ENCODE data around the gene CAMTA2. TPM values are rescaled to one million over a fixed set of nuclear protein-coding genes. Genes with fewer than 3 reads are reported as not detected.

Gene CAMTA2
- total RNA-seq, 1 donor from 2014 or later, result 0.34 TPM

DNA sequence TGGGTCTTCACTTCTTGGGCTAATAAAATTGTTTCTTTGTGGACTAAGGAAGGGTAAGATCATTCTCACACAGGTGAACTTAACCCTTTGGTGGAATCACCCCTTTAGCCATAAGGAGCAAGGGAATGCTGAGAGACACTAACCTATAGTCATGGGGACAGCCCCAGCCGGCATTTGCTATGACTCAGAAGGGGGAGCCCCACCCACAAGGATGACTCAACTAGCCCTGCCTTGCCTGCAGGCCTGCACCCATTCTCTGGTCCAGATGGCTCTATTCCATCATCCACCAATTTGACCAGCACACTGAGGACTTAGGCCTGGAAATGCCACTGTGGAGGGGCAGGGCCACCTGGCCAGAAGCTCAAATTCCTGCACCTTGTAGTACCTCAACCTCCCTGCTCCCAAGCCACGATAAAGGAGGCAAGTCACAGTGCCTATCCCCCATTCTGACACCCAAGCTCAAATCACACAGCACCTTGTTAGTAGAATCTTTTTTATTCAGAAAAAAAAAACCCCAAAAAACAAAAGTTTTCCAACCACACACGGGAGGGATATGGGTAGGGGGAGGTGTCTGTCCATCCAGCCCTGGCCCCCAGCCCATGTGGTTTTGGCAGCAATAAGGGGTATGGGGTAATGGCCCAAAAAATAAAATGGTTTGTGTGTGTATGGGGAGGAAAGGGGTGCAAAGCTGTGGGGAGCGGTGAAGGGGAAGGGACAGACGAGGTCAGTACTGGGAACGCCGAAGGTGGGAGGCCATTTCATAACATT is 42.1 kb downstream of the CAMTA2 start:
- Mint-ChIP-seq H3K4me3 (peak overlapping the region; percentile 93), H3K27ac (no peak overlapping the region), H3K36me3 (peaks cover 27% of the 10 kb centered on the region), H3K27me3 (ENCODE audit: insufficient read depth, low read depth) (peaks cover 13% of the 10 kb centered on the region), H3K9me3 (no peaks in the 10 kb centered on the region), H3K4me1 (peaks cover 35% of the 10 kb centered on the region)
- Histone ChIP-seq H3K9me3 (ENCODE audit: low read depth) (no peaks in the 10 kb centered on the region), H3K36me3 (no peaks in the 10 kb centered on the region), H3K27ac (no peak overlapping the region), H3K4me2 (no peak overlapping the region), H3K9ac (no peak overlapping the region), H4K20me1 (ENCODE audit: low read depth) (peaks cover 58% of the 10 kb centered on the region), H3K4me1 (peaks cover 17% of the 10 kb centered on the region), H3F3A (ENCODE audit: low read depth) (peaks cover 89% of the 10 kb centered on the region), H3K4me3 (no peak overlapping the region), H3K27me3 (no peaks in the 10 kb centered on the region), H3K79me2 (ENCODE audit: low read depth) (peaks cover 78% of the 10 kb centered on the region), H2AFZ (replicated peaks) (no peak overlapping the region)
- TF ChIP-seq, protein P1, sequence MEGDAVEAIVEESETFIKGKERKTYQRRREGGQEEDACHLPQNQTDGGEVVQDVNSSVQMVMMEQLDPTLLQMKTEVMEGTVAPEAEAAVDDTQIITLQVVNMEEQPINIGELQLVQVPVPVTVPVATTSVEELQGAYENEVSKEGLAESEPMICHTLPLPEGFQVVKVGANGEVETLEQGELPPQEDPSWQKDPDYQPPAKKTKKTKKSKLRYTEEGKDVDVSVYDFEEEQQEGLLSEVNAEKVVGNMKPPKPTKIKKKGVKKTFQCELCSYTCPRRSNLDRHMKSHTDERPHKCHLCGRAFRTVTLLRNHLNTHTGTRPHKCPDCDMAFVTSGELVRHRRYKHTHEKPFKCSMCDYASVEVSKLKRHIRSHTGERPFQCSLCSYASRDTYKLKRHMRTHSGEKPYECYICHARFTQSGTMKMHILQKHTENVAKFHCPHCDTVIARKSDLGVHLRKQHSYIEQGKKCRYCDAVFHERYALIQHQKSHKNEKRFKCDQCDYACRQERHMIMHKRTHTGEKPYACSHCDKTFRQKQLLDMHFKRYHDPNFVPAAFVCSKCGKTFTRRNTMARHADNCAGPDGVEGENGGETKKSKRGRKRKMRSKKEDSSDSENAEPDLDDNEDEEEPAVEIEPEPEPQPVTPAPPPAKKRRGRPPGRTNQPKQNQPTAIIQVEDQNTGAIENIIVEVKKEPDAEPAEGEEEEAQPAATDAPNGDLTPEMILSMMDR (IDR thresholded peaks at IDR 0.05), result no peak
- no peak for TF ChIP-seq EZH2phosphoT487 (IDR thresholded peaks at IDR 0.05)
- TF ChIP-seq EZH2 (IDR thresholded peaks at IDR 0.05), result no peak
- DNase-seq (ENCODE audit: low spot score), result no peak

DNA sequence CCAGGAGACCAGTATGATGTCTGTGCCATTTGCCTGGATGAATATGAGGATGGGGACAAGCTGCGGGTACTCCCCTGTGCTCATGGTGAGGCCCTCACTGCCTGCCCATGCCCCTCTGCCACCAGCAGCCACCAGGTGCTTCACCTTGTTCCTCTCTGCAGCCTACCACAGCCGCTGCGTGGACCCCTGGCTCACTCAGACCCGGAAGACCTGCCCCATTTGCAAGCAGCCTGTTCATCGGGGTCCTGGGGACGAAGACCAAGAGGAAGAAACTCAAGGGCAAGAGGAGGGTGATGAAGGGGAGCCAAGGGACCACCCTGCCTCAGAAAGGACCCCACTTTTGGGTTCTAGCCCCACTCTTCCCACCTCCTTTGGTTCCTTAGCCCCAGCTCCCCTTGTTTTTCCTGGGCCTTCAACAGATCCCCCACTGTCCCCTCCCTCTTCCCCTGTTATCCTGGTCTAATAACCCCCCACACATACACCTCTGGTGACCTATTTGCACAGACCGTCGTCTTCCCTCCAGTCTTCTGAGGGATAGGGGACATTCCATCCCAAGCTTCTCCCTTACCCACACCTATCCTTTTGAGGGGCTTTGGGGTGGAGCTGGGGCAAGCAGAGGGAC is 42.8 kb downstream of the CAMTA2 start:
- Mint-ChIP-seq H3K36me3 (peaks cover 27% of the 10 kb centered on the region), H3K4me3 (peak overlapping the region; percentile 93), H3K27me3 (ENCODE audit: insufficient read depth, low read depth) (peaks cover 11% of the 10 kb centered on the region), H3K9me3 (no peaks in the 10 kb centered on the region), H3K27ac (no peak overlapping the region), H3K4me1 (peaks cover 34% of the 10 kb centered on the region)
- Histone ChIP-seq H2AFZ (replicated peaks) (no peak overlapping the region), H3K4me2 (no peak overlapping the region), H3K4me1 (peaks cover 17% of the 10 kb centered on the region), H3K9ac (no peak overlapping the region), H3K27me3 (no peaks in the 10 kb centered on the region), H3K4me3 (no peak overlapping the region), H3F3A (ENCODE audit: low read depth) (peaks cover 89% of the 10 kb centered on the region), H3K27ac (peak overlapping the region; percentile 17), H3K9me3 (ENCODE audit: low read depth) (no peaks in the 10 kb centered on the region), H3K79me2 (ENCODE audit: low read depth) (peaks cover 78% of the 10 kb centered on the region), H4K20me1 (ENCODE audit: low read depth) (peaks cover 58% of the 10 kb centered on the region), H3K36me3 (no peaks in the 10 kb centered on the region)
- TF ChIP-seq EZH2phosphoT487 (IDR thresholded peaks at IDR 0.05), result no peak
- TF ChIP-seq, protein P1 (IDR thresholded peaks at IDR 0.05), result no peak
- TF ChIP-seq EZH2 (IDR thresholded peaks at IDR 0.05), result no peak
- DNase-seq (ENCODE audit: low spot score), result no peak

DNA sequence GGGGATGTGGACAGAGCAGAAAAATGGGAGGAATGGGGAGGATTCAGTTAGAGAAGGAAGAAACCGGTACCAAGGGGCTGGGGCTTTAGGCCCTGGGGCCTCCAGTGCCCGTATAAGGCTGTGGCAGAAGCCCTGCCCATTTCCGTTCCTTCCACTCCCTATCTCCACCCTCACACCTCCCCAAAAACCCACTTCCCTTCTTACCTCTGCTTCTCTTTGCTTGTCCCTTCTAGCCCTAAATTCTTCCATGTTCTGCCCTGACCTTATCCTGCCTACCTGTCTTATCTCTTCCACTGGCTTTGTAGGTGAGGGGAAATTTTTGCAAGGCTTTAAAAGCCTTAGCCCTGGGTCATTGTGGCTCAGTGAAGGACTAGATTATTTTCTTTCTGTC is 43.3 kb downstream of the CAMTA2 start:
- Histone ChIP-seq H3K9me3 (ENCODE audit: low read depth) (no peaks in the 10 kb centered on the region), H3K79me2 (ENCODE audit: low read depth) (peaks cover 82% of the 10 kb centered on the region), H3K4me2 (no peak overlapping the region), H3K36me3 (no peaks in the 10 kb centered on the region), H3K27me3 (no peaks in the 10 kb centered on the region), H3K4me1 (peaks cover 17% of the 10 kb centered on the region), H3K4me3 (no peak overlapping the region), H4K20me1 (ENCODE audit: low read depth) (peaks cover 59% of the 10 kb centered on the region), H2AFZ (replicated peaks) (no peak overlapping the region), H3K27ac (peak overlapping the region; percentile 17), H3K9ac (no peak overlapping the region), H3F3A (ENCODE audit: low read depth) (peaks cover 89% of the 10 kb centered on the region)
- Mint-ChIP-seq H3K27me3 (ENCODE audit: insufficient read depth, low read depth) (peaks cover 11% of the 10 kb centered on the region), H3K36me3 (peaks cover 27% of the 10 kb centered on the region), H3K27ac (no peak overlapping the region), H3K4me3 (peak overlapping the region; percentile 46), H3K9me3 (no peaks in the 10 kb centered on the region), H3K4me1 (peaks cover 36% of the 10 kb centered on the region)
- no peak for DNase-seq (ENCODE audit: low spot score)
- TF ChIP-seq, protein P1 (IDR thresholded peaks at IDR 0.05), result no peak
- no peak for TF ChIP-seq EZH2 (IDR thresholded peaks at IDR 0.05)
- TF ChIP-seq EZH2phosphoT487 (IDR thresholded peaks at IDR 0.05), result no peak

Measured in neural progenitor cell (in vitro differentiated cells).